Fibroblast of skin of left biceps (primary cell): ENCODE measurements around the gene NXNL1.
"Not testable (repeated sequence)": the region's sequence is repeated elsewhere in the genome, so short reads cannot be mapped to it uniquely, and the experiment has no call there.

Source experiments
- DNase-seq, 2 experiments: peaks; one replicate each; pipeline ENCODE4 v3.0.0-alpha.2; 2013; ENCODE audit warnings: low read depth in 2 of 2

The NXNL1 gene, protein sequence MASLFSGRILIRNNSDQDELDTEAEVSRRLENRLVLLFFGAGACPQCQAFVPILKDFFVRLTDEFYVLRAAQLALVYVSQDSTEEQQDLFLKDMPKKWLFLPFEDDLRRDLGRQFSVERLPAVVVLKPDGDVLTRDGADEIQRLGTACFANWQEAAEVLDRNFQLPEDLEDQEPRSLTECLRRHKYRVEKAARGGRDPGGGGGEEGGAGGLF

DNA sequence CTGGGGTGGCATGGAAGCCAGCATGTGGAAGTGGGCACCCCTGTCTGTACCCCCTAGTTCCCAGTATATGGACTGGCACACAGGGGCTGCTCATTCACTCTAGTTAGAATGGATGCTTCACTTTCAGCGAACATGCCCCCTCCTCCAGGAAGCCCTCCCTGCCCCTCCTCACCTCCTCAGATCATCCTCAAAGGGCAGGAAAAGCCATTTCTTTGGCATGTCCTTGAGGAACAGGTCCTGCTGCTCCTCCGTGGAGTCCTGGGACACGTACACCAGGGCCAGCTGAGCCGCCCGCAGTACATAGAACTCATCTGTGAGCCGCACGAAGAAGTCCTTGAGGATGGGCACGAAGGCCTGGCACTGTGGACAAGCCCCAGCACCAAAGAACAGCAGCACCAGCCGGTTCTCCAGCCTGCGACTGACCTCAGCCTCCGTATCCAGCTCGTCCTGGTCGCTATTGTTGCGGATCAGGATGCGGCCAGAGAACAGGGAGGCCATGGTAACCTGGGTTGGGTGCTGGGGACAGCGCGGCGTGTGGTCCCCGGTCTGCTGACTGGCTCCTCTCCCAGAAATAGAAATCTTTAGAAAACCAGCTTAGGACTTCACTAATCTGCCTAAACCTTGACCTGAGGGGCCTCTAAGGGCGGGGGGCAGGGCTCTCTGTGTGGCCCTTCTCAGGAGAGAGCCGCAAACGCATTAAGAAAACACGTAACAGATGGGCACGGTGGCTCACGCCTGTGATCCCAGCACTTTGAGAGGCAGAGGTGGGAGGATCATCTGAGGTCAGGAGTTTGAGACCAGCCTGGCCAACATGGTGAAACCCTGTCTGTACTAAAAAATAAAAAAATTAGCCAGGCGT is at the start of gene NXNL1:
TSS of gene NXNL1 (minus strand) at position 555 of the 859 bp plus-strand sequence. CDS start at position 498, 57 bp downstream.
- DNase-seq = no peak

DNA sequence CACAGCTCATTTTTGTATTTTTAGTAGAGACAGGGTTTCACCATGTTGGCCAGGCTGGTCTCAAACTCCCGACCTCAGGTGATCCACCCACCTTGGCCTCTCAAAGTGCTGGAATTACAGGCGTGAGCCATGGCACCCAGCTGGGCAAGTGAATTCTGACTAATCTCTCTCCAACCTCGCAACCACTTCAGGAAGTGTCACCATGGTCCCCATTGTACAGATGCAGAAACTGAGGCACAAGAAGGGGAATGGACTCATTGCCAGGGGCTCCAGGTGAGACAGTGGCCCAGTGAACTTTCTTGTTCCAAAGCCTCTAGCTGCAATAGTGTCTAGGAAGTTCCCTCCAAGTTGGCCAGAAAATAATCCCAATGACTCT is 47.8 kb upstream of the NXNL1 start:
- DNase-seq = not testable (repeated sequence)

DNA sequence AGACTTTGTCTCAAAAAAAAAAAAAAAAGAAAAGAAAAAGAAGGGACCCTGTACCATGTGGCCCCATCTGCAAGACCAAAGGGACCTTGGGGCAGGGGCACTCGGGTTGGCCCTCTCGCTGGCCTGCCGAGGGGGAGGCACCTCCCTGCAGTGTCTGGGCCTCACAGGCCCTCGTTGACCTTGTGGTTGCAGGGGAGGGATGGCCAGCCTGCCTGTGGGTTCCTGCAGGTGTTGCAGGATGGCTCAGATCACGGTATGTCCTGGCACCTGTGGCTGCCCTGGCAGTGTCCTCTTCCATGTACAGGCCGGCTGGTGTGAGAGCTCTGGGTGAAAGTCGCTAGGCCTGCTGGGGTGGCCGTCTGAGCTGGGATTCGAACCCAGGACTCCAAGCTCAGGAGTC is 46.0 kb upstream of the NXNL1 start:
- DNase-seq = no peak

DNA sequence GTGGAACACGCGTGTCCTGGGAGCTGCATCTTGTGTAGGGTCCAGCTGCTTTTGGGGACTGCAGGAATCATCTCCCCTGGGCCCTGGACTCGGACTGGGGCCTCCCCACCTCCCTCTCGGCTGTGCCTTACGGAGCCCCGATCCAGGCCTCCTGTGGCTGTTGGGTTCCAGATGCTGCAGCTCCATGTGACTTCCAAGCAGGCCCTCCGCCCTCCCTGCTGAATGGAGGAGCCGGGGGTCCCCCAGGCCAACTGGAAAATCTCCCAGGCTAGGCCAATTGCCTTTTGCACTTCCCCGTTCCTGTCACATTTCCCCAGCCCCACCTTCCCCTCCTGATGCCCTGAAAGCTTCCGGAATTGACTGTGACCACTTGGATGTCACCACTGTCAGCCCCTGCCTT is 44.5 kb upstream of the NXNL1 start:
- no peak for DNase-seq

DNA sequence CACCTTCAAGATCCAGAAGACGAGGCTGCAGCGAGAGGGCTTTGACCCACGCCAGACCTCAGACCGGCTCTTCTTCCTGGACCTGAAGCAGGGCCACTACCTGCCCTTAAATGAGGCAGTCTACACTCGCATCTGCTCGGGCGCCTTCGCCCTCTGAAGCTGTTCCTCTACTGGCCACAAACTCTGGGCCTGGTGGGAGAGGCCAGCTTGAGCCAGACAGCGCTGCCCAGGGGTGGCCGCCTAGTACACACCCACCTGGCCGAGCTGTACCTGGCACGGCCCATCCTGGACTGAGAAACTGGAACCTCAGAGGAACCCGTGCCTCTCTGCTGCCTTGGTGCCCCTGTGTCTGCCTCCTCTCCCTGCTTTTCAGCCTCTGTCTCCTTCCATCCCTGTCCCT is 43.7 kb upstream of the NXNL1 start:
- DNase-seq = no peak

DNA sequence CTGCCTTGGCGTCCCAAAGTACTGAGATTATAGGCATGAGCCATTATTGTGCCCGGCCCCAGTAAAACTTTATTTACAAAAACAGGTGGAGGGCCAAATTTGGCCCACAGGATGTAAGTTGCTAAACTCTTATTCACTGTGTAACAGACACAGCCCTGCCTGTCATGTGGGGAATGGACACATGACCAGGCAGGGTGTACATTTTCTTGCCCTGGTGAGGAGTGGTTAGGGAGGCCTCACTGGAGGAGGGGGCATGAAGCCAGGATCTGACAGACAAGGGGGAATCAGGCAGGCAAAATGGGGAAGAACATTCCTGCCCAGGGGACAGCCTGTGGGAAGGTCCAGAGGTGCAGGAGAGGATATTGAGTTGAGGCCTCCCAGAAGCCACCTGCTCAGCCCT is 43.3 kb upstream of the NXNL1 start:
- DNase-seq = no peak

DNA sequence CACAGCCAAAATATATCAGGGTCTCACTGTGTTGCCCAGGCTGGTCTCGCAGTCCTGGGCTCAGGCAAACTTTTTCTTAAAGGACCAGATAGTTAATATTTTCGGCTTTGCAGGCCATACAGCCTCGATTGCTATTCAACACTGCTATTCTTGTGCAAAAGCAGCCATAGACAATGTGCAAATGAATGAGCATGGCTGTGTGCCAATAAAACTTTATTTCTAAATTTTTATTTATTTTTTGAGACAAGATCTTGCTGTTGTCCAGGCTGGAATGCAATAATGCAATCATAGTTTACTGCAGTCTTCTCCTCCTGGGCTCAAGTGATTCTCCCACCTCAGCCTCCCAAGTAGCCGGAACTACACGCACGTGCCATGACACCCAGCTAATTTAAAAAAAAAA is 42.5 kb upstream of the NXNL1 start:
- DNase-seq = no peak

DNA sequence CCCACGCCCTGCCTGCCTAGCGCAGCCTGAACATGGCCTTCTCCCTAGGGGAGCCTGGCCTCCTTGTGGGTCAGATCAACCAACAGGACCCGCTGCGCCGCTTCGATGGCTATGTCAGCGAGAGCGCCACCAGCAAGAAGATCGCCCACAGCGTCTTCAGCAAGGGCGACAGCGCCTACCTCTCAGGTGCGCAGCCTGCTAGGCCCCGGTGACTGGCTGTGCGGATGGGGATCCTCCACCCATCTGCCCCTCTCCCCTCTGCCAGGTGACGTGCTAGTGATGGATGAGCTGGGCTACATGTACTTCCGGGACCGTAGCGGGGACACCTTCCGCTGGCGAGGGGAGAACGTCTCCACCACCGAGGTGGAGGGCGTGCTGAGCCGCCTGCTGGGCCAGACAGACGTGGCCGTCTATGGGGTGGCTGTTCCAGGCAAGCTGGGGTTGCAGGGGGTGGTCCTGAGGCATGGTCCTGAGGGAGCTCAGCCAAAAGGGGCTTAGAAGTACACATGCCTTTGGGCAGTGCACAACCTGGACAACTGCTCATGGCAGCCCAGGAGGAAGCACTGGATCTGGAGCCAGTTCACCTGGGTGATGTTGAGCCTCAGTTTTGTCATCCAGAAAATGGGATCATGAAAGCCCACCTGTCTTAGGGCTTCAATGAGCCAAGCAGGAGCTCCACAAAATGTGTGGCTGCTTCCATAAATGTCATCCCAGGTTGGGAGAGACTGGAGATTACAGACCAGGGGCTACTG is 39.9 kb upstream of the NXNL1 start:
- no peak for DNase-seq

DNA sequence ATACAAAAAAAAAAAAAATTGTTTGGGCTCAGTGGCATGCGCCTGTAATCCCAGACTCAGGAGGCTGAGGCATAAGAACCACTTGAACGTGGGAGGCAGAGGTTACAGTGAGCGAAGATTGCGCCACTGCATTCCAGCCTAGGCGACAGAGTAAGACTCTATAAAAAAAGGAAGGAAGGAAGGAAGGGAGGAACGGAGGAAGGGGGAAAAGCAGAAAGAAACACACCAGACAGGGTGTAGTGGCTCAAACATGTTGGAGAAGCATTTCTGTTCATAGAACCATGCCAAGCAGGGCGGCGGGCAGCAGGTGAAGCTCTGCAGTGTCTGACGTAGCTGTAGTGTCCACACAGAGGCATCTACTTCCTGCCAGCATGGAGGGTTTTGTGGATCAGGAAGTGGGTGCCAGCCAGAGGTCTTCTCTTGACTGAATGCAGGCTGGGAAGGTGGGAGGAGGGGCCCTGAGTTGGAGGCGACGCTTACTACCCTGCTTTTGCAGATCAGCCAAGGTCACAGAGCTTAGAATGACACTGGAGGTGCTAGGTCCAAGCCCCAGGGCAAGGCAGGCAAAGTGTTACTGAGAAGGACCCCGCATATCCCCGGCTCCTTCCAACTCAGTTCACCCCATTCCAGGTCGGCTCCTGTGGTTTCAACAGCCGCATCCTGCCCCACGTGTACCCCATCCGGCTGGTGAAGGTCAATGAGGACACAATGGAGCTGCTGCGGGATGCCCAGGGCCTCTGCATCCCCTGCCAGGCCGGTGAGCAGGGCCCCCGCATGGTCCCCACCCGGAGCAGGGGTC is 39.1 kb upstream of the NXNL1 start:
- DNase-seq = no peak

DNA sequence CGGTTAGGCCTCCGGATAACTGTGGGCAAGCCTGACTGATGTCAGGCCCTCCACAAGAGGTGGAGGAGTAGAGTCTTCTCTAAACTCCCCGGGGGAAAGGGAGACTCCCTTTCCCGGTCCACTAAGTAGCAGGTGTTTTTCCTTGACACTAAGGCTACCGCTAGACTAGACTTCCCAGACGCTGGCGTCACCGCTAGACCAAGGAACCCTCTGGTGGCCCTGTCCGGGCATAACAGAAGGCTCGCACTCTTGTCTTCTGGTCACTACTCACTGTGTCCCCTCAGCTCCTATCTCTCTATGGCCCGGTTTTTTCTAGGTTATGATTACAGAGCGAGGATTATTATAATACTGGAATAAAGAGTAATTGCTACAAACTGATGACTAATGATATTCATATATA is 38.3 kb upstream of the NXNL1 start:
- DNase-seq = not testable (repeated sequence)

DNA sequence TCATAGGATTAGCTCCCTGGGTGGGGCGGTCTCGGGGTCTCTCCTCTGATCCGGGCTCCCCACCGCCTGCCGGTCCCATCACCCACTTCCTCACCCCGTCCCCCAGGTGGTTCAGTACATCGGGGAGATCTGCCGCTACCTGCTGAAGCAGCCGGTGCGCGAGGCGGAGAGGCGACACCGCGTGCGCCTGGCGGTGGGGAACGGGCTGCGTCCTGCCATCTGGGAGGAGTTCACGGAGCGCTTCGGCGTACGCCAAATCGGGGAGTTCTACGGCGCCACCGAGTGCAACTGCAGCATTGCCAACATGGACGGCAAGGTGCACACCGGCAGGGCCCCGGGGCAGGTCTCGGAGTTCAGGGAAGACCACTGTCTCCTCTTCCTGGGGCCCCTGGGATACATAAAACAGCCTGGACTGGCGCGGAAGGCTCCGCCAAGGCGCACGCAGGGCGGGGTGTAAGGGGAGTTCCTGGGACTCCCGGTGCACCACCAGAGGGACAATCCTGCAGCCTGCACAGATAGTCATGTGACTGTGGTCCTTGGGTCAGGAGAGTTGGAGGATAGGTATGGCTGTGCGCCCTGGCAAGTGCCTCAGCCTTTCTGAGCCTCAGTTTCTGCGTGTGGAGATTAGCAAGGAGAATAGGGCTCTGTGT is 36.5 kb upstream of the NXNL1 start:
- DNase-seq = no peak

DNA sequence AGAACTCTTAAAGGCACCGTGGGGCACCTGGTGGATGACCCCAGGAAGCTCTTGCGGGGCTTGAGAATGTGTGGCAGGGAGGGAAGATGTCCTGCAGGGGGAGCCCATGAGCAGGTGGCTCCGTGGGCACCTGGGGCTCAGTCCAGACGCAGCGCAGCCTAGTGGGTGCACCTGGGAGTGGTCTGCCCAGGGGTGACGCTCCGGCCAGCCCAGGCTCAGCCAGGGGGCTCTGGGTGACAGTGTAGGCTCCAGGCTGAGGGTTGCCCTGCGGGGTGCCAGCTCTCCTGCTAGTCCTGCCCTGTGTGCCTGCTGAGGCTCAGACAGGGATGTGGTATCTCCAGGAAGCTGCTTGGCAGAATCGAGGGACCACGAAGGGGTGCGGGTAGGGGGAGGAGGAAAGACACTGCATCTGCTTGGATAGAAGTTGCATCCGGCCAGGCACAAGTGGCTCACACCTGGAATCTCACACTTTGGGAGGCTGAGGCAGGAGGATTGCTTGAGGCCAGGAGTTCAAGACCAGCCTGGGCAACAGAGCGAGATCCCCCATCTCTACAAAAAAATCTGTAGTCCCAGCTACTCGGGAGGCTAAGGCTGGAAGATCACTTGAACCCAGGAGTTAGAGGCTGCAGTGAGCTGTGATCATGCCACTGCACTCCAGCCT is 35.7 kb upstream of the NXNL1 start:
- DNase-seq = no peak

DNA sequence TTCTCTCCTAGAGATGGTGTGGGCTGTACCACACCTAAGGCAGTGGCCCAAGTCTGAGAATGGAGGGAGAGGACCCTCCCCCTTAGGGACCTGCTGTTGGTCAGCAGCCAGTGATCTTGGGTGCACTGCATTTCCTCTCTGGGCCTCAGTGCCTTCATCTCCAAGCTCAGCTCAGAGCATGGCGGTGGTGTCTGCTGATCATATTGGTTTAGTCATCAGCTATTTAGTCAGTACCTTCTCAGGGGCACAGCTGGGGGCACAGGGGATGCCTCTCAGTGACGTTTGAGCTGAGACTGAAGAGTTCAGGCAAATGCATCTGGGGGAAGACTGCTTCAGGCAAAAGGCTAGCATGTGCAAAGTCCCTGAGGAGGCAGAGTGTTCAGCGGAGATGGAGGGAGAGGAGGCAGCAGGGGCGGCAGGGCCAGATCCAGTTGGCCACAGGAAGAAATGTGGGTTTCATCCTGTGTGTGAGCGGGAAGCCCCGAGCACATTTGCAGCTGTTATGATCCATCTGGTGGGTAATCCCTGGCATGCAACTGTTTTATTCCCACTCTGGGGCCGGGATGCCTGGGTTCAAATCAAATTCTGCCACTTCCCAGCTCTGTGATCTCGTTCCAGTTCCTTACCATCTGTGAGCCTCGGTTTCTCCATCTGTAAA is 35.0 kb upstream of the NXNL1 start:
- DNase-seq = no peak

DNA sequence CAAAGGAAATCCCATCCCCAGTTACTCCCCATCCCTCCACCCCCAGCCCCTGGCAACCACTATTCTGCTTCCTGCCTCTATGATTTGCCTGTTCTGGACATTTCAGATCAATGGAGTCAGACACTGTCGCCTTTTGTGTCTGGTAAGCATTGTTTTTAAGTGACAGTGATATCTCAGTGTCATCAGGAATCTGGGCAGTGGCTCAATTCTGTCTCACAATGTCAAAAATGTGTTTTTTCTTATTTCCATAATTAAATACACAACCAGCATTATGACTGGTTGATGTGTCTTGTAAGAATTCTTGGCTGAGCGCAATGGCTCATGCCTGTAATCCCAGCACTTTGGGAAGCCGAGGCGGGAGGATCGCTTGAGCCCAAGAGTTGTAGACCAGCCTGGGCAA is 30.6 kb upstream of the NXNL1 start:
- DNase-seq = no peak

DNA sequence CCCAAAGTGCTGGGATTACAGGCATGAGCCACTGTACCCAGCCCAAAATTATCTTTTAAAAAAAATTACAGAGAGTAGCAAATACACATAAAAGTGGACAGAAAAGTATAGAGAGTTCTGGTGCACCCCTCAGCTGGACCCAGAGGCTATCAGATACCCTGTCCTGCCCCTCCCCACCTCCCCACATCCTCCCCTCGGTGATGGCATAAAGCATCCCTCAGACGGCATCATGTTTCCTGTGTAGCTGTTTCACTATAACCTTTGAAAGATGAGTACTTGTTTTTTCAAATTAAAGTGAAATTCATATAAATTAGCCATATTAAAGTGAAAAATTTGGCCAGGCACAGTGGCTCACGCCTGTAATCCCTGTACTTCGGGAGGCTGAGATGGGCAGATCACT is 29.7 kb upstream of the NXNL1 start:
- no peak for DNase-seq

DNA sequence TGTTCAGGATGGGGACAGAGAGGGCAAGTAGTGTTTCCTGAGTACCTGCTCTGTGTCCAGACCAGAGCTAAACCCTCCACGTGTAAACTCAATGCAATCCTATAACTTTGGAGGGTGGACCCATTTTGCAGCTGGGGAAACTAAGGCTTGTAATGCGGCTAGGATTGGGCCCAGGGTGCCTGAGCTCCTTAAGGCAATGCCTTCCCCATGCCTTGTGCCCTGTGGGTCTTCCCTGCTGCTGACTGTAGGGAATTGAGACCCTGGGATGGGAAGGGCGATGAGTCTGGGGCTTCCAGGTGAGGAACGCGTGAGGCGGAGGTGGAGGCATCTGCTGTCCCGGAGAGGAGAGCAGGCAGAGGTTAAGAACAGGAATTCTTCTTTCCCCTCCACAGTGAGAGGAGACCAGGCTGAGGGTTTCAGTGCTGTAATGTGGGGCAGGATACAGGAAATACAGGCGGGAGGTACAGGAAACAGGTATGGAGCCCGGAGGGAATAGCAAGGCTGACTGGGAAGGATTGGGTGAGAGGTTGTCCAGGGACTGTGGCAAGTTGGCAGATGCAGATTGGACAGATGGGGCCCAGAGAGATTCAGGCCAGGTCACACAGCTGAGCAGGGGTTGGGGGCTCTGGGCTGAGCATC is 28.8 kb upstream of the NXNL1 start:
- no peak for DNase-seq

DNA sequence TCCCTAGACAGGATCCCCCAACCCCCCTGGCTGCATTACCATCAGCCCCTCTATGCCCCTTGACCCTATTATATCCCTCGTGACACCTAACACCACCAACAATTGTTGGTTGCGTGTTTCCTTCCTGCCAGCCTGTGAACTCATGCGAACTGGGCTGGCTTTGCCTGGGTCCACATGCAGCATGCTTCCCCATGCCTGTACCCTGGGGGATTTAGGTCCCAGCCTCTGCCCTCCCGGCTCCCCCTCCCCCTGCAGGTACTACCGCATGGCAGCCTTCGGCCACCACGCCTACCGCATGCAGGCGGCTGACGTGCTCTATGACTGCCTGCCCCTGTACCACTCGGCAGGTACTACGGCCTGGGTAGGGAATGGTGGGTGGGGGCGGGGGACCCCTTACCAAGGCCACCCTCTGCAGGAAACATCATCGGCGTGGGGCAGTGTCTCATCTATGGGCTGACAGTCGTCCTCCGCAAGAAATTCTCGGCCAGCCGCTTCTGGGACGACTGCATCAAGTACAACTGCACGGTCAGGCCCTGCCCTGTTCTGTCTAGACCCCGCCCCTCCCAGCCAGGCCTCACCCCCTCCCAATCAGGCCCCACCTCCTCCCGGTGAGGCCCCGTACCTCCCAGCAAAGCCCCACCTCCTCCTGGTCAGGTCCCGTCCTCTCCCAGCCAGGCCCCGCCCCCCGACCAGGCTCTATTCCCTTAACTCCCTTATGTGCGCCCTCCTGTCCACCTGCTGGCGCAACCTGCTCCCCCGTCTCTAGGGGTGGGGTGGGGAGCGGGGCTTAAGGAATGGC is 28.1 kb upstream of the NXNL1 start:
- DNase-seq = no peak

DNA sequence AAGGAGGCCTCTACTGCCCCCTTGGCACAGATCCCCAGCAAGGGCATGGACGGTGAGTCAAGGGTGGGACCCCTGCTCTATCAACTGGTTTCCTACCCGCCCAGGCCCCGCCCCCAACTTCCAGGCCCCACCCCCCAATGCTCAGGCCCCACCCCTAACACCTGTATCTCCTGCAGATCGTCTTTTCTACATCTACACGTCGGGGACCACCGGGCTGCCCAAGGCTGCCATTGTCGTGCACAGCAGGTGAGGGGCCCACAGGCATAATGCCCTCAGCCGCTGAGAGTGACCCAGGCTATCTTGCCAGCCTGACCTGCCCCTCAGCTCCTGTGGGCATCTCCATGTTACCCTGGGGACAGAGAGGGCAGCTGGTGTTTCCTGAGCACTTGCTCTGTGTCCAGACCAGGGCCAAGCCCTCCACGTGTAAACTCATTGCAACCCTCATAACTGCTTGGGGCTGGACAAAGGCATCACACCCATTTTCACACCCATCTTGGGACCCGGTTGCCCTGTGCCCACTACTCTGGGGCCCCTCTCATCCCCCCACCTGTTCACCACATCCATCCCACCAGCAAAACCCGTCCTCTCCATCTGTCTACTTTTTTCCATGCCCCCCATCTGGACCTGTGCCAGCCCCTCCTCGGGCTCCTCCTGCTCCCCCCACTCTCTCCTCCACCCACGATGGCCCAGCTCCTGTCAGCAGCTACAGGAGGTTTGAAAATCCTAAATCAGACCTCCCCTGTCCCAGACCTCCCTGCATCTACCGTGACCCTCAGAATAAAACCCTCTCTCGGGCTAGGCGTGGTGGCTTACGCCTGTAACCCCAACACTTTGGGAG is 26.8 kb upstream of the NXNL1 start:
- DNase-seq = no peak
